H7 (cell line): ENCODE data around the gene OR1S2. TPM values are rescaled to one million over a fixed set of nuclear protein-coding genes. Genes with fewer than 3 reads are reported as not detected.
"Not testable (repeated sequence)": the region's sequence is repeated elsewhere in the genome, so short reads cannot be mapped to it uniquely, and the experiment has no call there.

Experiments
- DNase-seq: peaks from one replicate; pipeline ENCODE4 v3.0.0; 2012
- H3K27me3 ChIP-seq: 2 replicates; pipeline ENCODE4 v1.6.0; 2011; ENCODE audit warnings: mild to moderate bottlenecking, low read length; ENCODE audit not compliant: control insufficient read depth, insufficient read depth
- H3K36me3 ChIP-seq: replicated peaks from 2 replicates; pipeline ENCODE4 v1.5.1; 2011; ENCODE audit warnings: low read length; ENCODE audit not compliant: control insufficient read depth, insufficient read depth
- H3K4me3 ChIP-seq: 2 replicates; pipeline ENCODE4 v1.5.1; 2011; ENCODE audit warnings: low read depth, mild to moderate bottlenecking, control low read depth, low read length, moderate library complexity; ENCODE audit not compliant: insufficient read depth
- total RNA-seq: library from RNA; depleted of rRNA; stranded (reverse); fragments of >200 nt; shearing (Covaris generic); gene quantifications from 2 replicates; pipeline ENCODE4 v1.2.3, GENCODE V29; 2014; rRNA removed

The OR1S2 gene
- not detected in 2 replicates for total RNA-seq

GRCh38 chr11:58204042-58204441 lies at the start of gene OR1S2:
TSS of gene OR1S2 (minus strand) at chr11:58204142. CDS start at chr11:58204142, 0 bp downstream.
- DNase-seq = no peak
- no peaks in the 10 kb centered on the region for H3K36me3 ChIP-seq
- H3K27me3 ChIP-seq = no peaks in the 10 kb centered on the region
- H3K4me3 ChIP-seq = no peak within 1 kb of the TSS

DNA sequence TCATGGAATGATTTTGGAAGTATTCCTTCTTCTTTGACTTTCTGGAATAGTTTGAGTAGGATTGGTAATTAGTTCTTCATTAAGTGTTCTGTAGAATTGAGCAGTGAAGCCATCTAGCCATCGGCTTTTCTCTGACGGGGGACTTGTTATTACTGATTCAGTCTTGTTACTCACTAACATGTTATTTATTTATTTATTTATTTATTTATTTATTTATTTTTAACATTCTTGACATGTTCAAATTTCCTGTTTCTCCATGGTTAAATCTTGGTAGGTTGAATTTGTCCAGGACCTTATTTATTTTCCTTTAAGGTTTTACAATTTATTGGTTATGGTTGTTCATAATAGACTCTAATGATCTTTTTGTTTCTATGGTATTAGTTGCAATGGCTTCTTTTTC lies 40.0 kb upstream of the OR1S2 start:
- Histone ChIP-seq H3K27me3 (no peaks in the 10 kb centered on the region), H3K4me3 (no peak overlapping the region), H3K36me3 (no peaks in the 10 kb centered on the region)
- DNase-seq = no peak

DNA sequence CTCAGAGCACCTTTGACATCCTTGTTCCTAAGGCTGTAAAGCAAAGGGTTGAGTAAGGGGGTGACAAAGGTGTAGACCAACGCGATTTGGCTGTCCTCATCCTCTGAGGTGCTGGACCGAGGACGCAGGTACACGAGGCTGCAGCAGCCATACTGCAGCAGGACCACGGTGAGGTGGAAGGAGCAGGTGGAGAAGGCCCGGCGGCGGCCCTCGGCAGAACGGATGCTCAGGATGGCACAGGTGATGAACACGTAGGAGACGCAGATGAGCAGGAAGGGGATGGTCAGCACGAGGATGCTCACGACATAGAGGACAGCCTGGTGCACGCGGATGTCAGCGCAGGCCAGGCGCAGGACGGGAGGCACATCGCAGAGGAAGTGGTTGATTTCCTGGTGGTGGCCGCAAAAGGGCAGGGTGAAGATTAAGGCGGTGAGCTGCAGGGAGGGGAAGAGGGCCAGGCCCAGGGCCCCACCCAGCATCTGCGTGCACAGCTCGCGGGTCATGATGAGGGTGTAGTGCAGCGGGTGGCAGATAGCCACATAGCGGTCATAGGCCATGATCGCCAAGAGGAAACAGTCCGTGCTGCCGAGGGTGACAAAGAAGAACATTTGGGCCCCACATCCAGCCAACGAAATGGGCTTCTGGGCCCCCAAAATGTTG lies 24.1 kb upstream of the OR1S2 start:
- H3K27me3 ChIP-seq = no peaks in the 10 kb centered on the region
- DNase-seq = no peak
- no peak overlapping the region for H3K4me3 ChIP-seq
- H3K36me3 ChIP-seq = no peaks in the 10 kb centered on the region

GRCh38 chr11:58222721-58223120 lies 18.8 kb upstream of the OR1S2 start:
- H3K27me3 ChIP-seq = no peaks in the 10 kb centered on the region
- no peak for DNase-seq

GRCh38 chr11:58216476-58216875 lies 12.5 kb upstream of the OR1S2 start:
- Histone ChIP-seq H3K27me3 (no peaks in the 10 kb centered on the region), H3K4me3 (no peak overlapping the region), H3K36me3 (no peaks in the 10 kb centered on the region)
- no peak for DNase-seq

More at GRCh38 chr11:58222721-58223120, 18.8 kb upstream of the OR1S2 start:
- no peaks in the 10 kb centered on the region for H3K36me3 ChIP-seq
- no peak overlapping the region for H3K4me3 ChIP-seq

DNA sequence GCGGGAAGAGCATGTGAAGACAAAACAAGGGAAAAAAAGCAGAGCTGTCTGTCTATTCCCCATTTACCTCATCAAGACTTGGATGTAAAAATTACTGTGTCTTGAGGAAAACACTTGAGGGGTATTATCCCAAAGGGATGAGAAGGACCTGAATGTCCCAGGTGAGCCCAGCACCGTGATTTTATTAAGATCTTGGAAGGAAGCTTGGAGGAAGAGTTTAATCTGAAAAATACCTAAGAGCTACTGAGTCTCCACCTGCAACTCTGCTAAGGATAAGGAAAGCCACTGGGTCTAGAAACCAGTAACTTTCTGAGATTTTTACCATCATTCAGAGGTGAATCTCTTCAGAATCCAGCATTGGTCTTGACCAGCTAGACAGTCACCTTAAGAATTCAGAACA lies 8.5 kb upstream of the OR1S2 start, which contains the start of gene OR1S1:
Gene OR1S1 (plus strand): TSS at position 301 of the 400 bp plus-strand sequence.
- not testable (repeated sequence) for H3K4me3 ChIP-seq, H3K36me3 ChIP-seq, H3K27me3 ChIP-seq, DNase-seq

- no peaks in the 10 kb centered on the region for H3K27me3 ChIP-seq
- no peak for DNase-seq
- no peaks in the 10 kb centered on the region for H3K36me3 ChIP-seq
- H3K4me3 ChIP-seq = no peak overlapping the region
Measured at GRCh38 chr11:58199271-58199670, 4.7 kb downstream of the OR1S2 start.

- Histone ChIP-seq H3K36me3 (no peaks in the 10 kb centered on the region), H3K4me3 (no peak overlapping the region), H3K27me3 (no peaks in the 10 kb centered on the region)
- DNase-seq = no peak
Measured at GRCh38 chr11:58195939-58196338, 8.0 kb downstream of the OR1S2 start.

GRCh38 chr11:58193391-58193790 lies 10.6 kb downstream of the OR1S2 start:
- no peaks in the 10 kb centered on the region for H3K36me3 ChIP-seq
- no peak for DNase-seq
- no peaks in the 10 kb centered on the region for H3K27me3 ChIP-seq
- no peak overlapping the region for H3K4me3 ChIP-seq

DNA sequence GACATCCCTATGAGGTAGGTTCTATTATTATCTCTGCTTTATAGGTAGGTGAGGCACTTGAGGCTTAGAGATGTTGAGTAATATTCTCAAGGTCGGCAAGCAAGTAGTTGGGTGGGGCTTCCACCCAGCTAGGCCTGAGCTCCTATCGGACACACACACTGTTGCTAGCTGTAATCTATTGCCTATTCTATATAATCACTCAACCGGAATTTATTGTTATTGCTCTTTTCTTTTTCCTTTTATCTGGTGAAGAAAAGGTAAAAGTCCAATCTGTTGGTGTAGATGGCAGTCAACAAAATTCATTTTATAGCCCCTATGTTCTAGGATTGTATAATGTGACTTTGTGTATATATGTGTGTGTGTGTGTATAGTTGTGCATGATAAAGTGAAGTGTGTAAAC lies 11.7 kb downstream of the OR1S2 start:
- Histone ChIP-seq H3K4me3 (no peak overlapping the region), H3K36me3 (no peaks in the 10 kb centered on the region), H3K27me3 (no peaks in the 10 kb centered on the region)
- DNase-seq = no peak

DNA sequence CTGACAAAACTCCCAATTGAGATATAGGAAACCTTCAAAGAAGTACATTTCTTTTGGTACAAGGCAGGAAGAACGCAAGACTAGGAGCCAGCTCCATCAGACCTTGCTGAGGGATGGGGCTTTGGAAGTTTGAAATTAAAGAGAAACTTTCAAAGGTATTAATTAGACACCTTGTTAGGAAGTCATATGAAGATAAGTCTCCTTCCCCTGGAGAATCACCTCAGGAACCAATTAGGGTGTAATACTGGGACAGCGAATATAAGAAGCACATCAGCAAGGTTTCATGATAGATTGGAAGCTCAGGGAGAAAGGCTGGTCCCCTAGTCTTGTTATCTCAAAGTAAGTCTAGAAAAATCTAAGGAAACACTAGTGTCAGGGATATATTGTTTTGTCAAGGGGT lies 15.2 kb downstream of the OR1S2 start, which contains the start of gene OR9Q2:
Gene OR9Q2 (plus strand): TSS at position 301 of the 400 bp plus-strand sequence. CDS start 1,421 bp downstream, outside the sequence.
- H3K4me3 ChIP-seq = no peak within 1 kb of the TSS
- DNase-seq = no peak
- H3K27me3 ChIP-seq = no peaks in the 10 kb centered on the region
- H3K36me3 ChIP-seq = no peaks in the 10 kb centered on the region

DNA sequence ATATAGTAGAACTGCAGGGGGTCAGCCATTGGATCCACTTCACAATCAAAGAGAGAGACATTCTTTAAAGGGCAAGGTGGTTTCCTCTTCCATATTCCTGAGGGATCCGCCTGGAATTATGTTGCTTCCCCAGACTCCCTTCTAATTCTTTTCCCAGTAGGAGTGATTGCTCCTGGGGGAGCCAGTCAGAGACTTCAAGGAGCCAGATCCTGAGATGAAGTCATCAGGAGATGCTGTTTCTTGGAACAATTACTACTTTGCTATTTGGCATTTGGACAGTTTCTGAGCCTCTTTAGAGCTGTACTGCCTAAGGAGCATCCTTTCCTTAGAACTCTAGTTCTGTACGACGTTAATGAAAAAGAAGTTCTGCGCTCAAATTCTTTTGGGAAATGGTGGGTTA lies 17.0 kb downstream of the OR1S2 start:
- no peak overlapping the region for H3K4me3 ChIP-seq
- no peak for DNase-seq
- H3K27me3 ChIP-seq = no peaks in the 10 kb centered on the region
- no peaks in the 10 kb centered on the region for H3K36me3 ChIP-seq

GRCh38 chr11:58179648-58180047 lies 24.3 kb downstream of the OR1S2 start:
- DNase-seq = no peak
- H3K27me3 ChIP-seq = no peaks in the 10 kb centered on the region
- no peaks in the 10 kb centered on the region for H3K36me3 ChIP-seq
- no peak overlapping the region for H3K4me3 ChIP-seq

- Histone ChIP-seq H3K4me3 (no peak overlapping the region), H3K36me3 (no peaks in the 10 kb centered on the region), H3K27me3 (no peaks in the 10 kb centered on the region)
- no peak for DNase-seq
Measured at GRCh38 chr11:58178444-58178843, 25.5 kb downstream of the OR1S2 start.

DNA sequence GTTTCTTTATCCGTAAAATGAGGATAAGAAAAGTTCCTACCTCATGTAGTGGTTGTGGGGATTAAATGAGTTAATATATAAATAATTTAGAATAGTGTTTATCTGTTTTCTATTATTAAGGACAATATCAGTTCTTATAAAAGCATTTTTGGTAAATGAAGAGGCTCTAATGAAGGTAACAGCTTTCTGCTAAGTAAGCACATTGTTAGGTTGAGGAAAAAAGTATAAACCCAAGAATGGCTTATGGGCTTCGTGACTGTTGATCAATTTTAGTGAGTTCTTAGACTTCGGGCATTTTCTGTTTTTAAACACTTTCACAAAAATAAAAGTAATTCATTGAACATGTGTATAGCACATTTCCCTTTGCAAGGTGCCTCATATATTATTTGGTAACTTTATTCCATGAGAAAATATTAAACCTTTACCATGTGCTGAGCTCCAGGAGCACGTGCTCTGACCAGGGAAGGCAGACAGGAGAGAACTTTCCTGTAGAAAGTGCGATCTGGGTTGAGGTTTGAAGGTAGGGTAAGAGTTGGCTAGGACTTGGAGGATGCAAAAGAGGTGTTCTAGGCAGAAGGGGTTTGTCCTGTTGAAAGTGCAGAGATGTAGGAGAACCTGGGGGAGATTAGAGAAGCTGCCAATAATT lies 26.4 kb downstream of the OR1S2 start:
- Histone ChIP-seq H3K36me3 (no peaks in the 10 kb centered on the region), H3K27me3 (no peaks in the 10 kb centered on the region), H3K4me3 (no peak overlapping the region)
- DNase-seq = no peak
